ENCODE data around the gene ST7.
"Not testable (repeated sequence)": the region's sequence is repeated elsewhere in the genome, so short reads cannot be mapped to it uniquely, and the experiment has no call there.

ST7 gene

GRCh38 chr7:117088623-117089194, 135.4 kb downstream of the ST7 start:
- in situ Hi-C loops (cut with MboI; ENCODE audit: low sequenced_read_pairs), result no loop called here

DNA sequence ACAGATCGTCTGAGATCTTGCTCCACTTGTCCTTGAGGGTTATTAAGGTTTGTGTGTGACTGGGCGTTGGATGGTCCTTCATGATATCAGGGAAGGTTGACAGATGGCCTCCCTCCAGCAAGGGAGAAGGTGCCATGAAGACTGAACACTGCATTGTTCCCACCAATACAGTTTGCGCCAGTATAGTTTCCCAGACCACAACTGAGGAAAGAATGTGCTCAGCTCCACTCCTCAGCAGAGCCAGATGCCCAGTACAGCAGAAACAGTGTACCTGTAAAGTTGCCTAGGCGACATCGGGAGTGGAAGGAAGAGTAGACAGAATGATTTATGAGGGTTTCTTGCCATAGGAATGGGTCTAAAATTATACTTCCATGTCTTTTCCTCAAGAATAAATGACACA, 137.5 kb downstream of the ST7 start:
- in situ Hi-C loops (cut with MboI; ENCODE audit: low sequenced_read_pairs), result no loop called here

DNA sequence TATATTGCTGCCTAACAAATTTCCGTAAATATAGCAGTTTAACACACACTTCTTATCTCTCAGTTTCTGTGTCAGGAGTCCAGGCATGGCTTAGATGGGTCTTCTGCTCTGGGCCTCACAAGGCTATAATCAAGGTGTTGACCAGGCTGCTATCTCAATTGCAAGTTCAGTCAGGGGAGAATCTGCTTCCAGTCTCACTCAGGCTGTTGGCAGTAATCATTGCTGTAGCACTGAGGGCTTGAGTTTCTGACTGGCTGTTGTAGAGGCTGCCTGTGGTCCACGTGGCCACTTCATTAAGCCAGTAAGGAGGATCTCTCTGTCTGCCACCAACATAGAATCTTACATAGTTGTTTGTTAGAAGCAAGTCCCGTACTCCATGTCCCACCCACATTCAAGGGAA, 138.4 kb downstream of the ST7 start:
- in situ Hi-C loops (cut with MboI; ENCODE audit: low sequenced_read_pairs), result no loop called here

DNA sequence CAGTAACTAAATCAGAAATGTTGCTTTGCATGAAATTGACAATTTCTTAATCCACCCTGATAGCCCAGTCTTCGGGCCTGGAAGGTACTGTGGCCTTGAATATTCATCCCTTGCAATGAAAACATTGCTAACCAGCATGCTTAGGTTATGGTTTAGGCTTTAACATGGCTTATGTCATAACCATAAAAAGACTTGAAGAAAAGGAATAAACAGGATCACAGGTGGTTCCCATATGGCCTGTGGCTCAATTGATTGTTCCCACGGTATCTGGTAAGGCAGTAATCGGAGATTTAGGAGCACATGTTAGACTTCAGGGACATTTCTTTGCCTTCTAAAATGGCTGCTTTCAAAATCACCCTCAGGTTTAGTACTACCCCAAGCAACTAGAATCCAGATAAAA, 139.5 kb downstream of the ST7 start:
- in situ Hi-C loops (cut with MboI; ENCODE audit: low sequenced_read_pairs), result no loop called here

DNA sequence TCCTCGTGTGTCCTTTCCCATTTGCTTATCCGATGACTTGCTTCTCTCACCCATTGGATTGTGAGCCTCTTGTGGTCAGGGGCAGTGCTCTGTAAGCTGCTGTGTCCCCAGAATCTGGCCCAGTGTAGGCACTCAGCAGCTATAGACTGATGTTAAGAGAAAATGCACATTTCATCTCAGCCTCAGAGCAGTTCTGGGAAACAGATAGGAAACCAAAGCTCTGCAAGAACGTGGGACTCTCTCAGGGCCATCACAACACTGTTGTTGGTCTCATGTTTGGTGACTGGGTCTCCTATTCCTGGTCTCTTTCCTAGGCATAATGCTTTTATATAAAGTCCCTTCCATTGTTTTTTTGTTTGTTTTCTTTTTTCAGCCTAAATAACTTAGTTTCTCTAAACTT, 141.2 kb downstream of the ST7 start:
- in situ Hi-C loops (cut with MboI; ENCODE audit: low sequenced_read_pairs), result no loop called here

- in situ Hi-C loops (cut with MboI; ENCODE audit: low sequenced_read_pairs), result no loop called here
Measured at GRCh38 chr7:117095055-117095454, 141.8 kb downstream of the ST7 start.

- in situ Hi-C loops (cut with MboI; ENCODE audit: low sequenced_read_pairs), result no loop called here
Measured at GRCh38 chr7:117096330-117096729, 143.0 kb downstream of the ST7 start.

DNA sequence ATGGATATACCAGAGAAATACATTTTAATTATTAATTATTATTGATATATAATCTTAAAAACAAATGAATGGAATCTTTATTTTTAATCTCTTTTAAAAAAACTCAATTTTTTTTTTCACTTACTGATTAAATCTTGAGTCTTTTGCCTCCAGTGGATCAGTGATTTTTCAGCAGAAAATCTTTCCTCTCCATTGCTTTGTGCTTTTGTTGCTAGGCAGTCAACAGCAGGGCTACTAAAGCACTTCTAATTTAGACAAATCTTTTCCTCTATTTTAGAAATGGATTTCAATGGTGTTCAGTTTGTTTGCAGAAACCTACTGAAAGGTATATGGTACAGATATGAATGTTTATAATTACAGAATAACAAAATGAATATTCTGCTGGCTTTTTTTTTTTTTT, 143.6 kb downstream of the ST7 start:
- in situ Hi-C loops (cut with MboI; ENCODE audit: low sequenced_read_pairs), result no loop called here

DNA sequence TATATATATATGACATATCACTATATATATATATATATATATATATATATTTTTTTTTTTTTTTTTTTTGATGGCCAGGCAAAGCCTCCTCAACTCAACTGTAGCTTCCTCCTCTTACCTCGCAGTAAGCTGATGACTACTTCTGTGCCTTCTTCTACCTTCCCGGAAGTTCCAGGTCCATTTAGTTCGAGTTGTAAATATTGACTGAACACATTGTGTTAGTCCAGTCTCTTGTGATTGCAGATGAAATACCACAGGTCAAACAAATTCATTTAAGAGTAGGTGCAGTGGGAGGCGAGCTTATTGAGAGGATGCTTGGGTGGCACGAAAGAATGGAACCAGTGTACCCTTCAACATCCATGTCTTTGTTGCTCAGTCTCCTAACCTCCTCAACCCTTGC, 144.6 kb downstream of the ST7 start:
- in situ Hi-C loops (cut with MboI; ENCODE audit: low sequenced_read_pairs), result no loop called here

- in situ Hi-C loops (cut with MboI; ENCODE audit: low sequenced_read_pairs), result no loop called here
Measured at GRCh38 chr7:117098457-117098856, 145.2 kb downstream of the ST7 start.

GRCh38 chr7:117101026-117101425, 147.7 kb downstream of the ST7 start:
- in situ Hi-C loops (cut with MboI; ENCODE audit: low sequenced_read_pairs), result no loop called here

DNA sequence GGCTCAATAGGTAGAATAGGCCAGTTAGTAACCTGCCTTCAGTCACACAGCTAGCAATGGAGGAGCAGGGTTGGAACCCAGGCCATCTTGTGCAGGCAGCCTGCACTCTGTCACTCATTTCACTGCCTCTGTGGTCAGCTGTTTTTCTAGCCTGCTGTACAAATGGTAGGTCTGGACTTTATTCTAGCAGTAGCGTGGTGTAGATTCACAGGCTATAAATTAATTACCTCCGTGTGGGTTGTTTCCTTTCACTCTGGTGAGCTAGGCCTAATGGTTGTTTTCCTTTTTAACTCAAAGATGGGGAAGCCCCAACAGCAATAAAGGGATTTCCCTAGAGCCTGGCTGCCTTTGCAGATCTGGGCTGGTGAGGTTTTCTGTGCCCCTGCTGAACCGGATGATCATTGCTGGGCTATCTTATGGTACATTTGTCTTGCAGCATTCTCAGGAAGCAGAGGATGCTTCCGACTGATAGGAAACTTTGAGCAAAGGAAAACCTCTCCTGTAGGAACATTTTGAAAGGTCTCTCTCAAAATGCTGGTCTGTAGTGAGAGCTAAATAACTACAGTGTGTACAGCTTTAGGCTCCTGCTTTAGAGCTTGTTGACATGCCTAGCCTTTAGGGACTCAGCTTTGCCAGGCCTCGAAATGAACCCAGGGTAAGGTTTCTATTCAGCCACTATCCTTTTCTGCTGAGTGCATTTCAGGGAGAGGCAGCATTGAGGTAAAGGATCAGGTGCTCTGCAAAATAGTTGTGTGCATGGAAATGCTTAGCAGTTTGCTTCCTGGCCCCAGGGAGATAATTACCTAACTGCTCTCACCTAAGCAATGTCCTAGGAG, 157.4 kb downstream of the ST7 start:
- in situ Hi-C loops (cut with MboI; ENCODE audit: low sequenced_read_pairs), result loop anchor here (10.0 kb wide), 1 partner anchor 126 kb away; no protein-coding TSS in a partner anchor

DNA sequence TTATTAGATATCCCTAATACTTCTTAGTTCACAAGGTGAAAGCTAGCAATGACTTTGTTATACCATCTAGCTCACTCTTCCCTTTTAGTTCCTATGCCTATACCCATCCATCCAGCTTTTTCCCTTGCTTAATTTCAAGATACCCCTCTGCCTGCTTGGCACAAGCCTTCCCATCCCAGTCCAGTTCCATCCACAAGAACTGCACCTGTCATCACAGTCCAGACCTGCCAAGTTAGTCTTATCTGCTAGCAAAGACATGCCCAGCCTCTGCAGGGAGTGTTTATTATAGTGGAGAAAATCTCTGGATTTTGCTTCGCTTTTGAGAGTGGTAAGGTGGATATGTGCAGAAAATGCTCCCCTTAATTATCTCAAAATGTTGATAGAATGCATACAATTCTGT, 158.2 kb downstream of the ST7 start:
- in situ Hi-C loops (cut with MboI; ENCODE audit: low sequenced_read_pairs), result loop anchor here (10.0 kb wide), 1 partner anchor 127 kb away; no protein-coding TSS in a partner anchor

DNA sequence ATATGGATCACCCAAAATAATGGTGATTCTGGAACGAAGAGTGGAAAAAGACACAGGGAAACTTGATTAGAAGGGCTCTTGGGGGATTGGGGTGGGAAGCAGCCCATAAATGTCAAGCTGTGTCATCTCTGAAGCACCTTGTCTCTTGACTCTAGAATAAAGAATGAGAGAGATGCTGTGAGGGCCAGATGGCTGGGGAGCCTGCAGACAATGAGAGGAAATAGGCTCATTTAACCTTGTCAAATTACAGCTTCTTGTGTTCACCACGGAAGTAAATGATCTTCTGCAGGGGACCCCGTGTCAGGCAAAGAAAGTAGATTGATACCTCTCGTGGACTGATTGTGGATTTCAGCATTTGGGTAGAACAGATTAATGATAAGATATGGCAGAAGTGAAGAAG, 159.3 kb downstream of the ST7 start:
- in situ Hi-C loops (cut with MboI; ENCODE audit: low sequenced_read_pairs), result loop anchor here (10.0 kb wide), 1 partner anchor 128 kb away; no protein-coding TSS in a partner anchor

DNA sequence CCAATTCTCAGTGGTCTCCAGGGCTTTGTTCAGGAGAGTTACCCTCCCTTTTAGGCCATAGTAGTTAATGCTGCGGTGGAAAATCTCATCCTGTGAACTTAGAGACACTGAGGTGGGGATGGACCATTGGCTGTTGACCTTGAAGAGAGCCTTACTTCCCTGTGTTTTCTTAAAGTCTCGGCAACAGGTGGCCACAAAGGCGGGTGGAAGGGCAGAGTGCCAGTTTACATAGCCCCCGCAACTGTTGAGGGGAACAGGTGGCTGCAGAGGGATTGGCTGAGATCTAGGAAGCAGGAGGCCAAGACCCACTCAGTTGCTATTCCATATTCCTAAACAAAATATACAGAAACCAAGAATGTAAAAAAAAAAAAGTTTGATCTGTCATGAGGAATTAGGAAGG, 160.6 kb downstream of the ST7 start:
- in situ Hi-C loops (cut with MboI; ENCODE audit: low sequenced_read_pairs), result loop anchor here (10.0 kb wide), 1 partner anchor 129 kb away; no protein-coding TSS in a partner anchor

DNA sequence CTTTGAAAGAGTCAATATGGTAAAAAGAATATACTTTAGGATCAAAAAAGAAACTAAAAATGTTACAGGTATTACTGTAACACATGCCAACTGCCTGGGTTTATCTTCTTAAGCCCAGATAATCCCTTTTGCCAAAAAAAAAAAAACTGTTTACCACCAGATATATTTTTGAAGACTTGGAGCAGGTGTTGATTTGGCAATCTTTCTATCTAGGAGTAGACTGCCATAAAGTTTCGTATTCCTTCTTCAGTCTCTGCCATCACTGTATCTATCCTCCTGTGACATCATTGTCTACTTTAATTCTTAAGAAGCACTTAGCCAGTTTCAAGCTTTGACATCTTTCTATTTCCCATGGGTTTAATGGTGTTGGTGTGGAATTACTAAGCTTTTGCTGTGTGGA, 161.0 kb downstream of the ST7 start:
- in situ Hi-C loops (cut with MboI; ENCODE audit: low sequenced_read_pairs), result loop anchor here (10.0 kb wide), 1 partner anchor 129 kb away; no protein-coding TSS in a partner anchor

GRCh38 chr7:117116211-117116610, 162.9 kb downstream of the ST7 start:
- in situ Hi-C loops (cut with MboI; ENCODE audit: low sequenced_read_pairs), result loop anchor here (10.0 kb wide), 1 partner anchor 131 kb away; no protein-coding TSS in a partner anchor

- in situ Hi-C loops (cut with MboI; ENCODE audit: low sequenced_read_pairs), result loop anchor here (10.0 kb wide), 1 partner anchor 132 kb away; no protein-coding TSS in a partner anchor
Measured at GRCh38 chr7:117117172-117117571, 163.9 kb downstream of the ST7 start.

DNA sequence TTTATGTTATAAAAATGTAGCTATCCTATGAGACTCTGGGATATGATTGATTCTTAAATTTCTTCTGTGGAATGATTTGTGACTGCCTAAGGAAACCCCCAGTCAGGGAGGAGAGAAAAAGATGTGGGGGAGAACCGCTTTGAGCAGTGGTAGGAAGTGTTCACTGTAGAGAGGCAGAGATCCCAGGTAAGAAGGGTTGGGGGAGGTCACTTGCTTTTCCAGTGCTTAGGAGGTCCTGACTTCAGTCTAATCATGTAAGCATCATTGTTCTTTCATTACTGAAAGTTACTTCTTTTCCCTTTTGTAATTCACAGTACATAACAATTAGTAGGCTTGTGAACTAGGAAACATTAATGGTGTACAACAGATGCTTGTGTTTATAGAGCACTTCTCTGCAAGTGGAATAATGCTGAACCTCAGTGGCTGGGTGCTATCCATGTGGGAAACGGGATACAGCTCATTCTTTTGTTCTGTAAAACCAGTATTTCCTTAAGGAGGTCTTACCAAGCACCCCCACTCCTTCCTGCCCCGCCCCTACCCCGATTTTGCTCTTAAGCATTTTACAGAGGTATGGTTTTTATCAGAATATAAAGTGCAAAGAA, 165.4 kb downstream of the ST7 start:
- in situ Hi-C loops (cut with MboI; ENCODE audit: low sequenced_read_pairs), result loop anchor here (10.0 kb wide), 1 partner anchor 134 kb away; no protein-coding TSS in a partner anchor

- in situ Hi-C loops (cut with MboI; ENCODE audit: low sequenced_read_pairs), result loop anchor here (10.0 kb wide), 1 partner anchor 135 kb away; no protein-coding TSS in a partner anchor
Measured at GRCh38 chr7:117119192-117119924, 166.1 kb downstream of the ST7 start.

- in situ Hi-C loops (cut with MboI; ENCODE audit: low sequenced_read_pairs), result not testable (repeated sequence)
Measured at GRCh38 chr7:117120321-117120720, 167.0 kb downstream of the ST7 start.

All from HL-60/S4 treated with phorbol 12-myristate 13-acetate at 8.2 ng/mL for 4 days and 3 days (cell line).